Iris pigment epithelial cell (primary cell): ENCODE measurements around the gene MRPL17.

Experiments
- DNase-seq: peaks from one replicate; pipeline ENCODE4 v3.0.0-alpha.2; 2011; ENCODE audit warnings: low read depth

Gene MRPL17

DNA sequence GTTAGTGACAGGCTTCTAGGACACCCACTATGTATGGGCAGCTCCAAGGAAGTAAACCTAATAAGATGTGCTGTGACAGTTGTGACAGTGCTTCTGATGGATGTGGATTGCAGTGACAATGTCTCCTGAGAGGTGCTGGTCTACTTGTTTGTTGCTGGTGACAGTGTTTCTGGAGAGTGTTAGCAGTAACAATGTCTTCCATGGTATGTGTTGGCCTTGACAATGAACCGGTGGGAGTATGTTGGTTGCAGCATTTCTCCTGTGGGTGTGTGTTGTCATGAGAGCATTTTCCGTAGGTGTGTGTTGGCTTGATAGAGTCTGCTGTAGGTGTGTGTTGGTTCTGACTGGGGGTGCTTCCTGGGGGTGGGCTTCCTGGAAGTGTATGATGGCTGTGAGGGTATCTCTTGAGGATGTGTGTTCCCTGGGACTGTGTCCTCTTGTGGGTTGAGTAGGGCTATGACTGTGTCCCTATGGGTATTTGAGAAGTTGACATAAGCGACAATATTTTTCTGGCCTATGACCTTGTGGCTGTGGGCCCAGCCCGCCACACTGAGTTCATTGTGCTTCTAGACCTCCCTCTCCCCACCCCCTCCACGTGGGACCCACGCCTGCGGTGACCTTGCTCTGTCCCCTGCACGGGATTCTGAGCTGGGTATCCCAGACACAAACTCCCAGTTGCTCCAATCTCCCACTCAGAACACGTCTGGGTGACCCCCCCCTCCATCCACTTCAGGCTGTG, 28.7 kb downstream of the MRPL17 start:
- DNase-seq = no peak

DNA sequence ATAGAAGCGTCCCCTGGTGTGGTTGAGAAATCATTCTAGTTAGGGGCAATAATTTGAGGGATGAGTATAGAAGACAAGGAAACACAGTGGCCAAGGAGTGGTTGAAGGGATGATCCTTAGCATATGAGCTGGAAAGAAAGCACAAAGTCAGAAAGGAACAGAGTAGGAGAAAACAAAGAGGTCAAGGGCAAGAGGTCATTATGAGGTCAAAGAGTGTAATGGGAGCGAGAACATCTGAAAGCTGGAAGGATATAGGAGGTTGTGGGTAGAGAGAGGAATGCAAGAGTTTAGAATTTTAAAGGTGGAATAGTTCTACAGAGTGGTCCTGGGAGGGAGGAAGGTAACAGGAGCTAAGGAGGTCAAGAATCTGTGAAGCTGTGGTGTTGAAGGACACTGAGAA, 29.5 kb downstream of the MRPL17 start:
- DNase-seq = no peak

DNA sequence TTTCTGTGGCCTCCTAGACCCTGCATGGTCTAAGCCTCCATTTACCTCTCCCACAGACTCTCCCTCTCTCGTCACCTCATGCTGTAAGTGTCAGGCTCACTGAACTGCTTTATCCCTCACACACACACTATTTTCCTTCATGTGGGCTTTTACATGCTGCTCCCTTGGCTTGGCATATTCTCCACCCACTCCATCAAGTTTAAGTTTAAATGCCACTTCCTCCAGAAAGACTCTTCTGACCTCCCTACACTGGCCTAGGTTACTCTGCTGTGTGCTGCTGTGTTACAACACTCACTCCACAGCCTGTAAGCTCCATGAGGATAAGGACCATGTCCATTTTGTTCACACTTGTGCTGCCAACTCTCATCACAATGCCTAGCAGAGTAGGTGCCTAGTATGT, 30.0 kb downstream of the MRPL17 start:
- no peak for DNase-seq

DNA sequence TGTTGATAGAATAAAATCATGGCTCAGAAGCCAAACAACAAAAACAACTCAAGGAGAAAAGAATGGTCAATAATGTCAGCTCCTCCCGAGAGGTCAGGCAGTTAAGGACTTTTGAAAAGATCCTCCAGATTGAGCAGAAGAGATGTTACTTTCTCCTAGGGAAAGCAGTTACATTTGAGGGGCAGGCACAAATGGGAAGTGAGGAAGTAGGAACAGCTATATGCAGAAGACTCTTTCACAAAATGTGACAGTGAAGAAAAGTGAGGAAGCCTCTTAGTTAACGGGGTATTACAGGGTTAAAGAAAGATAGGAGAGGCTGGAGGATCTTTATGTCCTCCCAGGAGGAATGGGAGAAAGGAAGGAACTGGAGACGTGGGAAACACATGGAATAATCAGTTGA, 31.0 kb downstream of the MRPL17 start:
- no peak for DNase-seq

DNA sequence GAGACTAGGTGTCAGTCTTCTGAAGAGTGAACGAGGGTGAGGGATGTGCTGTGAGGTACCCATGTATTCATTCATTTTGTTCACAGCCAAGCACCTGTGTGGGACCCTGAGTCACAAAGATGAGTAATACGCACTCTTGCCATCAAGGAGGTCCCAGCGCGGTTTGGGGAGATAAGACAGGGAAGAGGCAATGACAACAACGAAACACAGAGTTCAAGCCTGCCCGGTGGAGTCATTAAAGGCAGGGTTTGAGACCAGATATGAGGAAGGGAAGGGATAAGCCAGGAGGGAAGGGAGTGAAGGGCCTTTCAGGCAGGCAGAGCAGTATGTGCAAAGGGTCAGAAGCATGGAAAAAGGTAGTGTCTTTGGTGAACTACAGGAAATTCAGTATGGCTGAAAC, 32.2 kb downstream of the MRPL17 start:
- DNase-seq = peak; percentile 11

DNA sequence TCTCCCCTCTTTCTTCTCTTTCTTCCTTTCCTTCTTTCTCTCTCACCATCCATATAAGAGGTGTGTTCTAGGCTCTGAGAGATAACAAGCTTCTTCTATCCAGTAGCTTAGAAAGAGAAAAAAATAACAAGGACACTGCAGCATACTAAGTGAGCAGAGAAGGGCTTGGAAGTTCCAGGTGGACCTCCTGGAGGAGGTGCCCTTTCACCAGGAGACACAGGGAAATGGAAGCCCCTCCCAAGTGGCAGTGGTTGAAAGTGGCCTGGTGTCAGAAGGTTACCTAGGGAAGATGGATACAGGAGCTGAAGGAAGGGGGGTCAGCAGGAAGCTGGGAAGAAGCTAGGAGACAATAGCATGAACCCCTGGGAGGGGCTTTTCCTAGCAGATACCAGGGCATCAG, 33.0 kb downstream of the MRPL17 start:
- no peak for DNase-seq

DNA sequence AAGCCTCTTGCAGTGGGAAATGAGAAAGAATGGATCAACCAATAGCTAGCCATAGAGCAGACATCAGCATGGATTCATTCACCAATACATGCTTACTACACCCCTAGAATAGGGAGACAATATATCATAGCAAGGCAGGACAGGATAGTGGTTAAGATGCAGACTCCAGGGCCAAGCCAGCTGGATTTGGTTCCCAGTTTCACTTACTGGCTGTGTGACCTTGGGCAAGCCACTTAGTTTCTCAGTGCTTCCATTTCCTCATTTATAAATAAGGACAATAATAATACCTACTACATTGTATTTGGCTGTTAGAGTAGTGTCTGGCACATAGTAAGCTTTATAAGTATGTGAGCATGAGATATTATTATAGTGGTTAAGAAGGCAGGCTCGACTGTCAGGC, 34.6 kb downstream of the MRPL17 start:
- no peak for DNase-seq

DNA sequence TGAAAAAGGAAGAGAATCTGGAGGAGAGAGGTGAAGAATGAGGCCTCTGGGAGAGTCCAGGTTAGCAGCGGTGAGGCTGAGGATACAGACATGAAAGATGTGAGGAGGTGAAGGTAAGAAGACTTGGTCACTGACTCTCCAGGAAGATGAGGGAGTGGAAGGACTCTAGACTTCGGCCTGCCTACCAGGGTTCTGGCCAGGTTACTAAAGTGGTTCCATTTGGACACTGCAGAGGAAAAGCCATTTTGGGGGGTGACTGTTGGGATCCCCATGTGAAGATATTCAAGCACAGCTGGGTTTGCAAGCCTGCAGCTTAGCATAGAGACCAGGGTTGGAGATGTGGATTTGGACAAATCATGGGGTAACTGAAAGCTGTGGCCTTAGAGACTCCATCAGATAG, 35.3 kb downstream of the MRPL17 start:
- DNase-seq = no peak

DNA sequence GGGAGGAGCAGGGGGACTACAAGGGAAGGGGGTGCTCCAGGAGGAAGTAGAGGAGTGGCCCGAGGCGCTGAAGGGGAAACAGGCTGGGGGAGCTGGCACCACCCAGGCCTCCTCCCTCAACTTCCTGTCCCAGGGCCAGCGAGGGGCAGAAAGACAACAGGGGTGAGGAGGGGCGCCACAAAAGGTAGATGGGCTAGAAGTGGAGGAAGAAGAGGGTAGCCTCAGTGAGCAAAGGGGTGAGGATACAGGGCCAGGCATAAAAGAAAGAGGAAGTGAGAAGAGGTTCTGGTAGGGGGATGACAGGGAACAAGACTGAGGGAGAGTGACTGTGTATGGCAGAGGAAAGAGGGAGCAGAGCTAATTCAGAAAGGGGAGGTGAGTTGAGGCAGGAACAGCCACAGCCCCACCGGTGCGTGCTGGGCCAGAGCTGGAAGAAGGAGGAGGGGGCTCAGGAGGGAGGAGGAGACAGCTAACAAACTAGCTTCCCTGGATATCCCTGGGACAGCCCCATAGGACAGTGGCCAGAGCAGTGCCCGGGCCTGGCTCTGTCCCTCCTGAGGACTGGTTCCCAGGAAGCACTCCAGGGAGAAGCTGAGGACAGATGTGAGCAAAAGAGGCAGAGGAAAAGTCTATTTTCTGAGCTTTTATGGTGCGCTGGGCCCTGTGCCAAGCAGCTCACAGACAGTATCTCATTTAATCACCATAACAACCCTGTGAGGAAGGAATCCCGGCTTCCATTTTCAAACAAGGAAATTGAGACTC, 36.0 kb downstream of the MRPL17 start:
- DNase-seq = peak; percentile 43

DNA sequence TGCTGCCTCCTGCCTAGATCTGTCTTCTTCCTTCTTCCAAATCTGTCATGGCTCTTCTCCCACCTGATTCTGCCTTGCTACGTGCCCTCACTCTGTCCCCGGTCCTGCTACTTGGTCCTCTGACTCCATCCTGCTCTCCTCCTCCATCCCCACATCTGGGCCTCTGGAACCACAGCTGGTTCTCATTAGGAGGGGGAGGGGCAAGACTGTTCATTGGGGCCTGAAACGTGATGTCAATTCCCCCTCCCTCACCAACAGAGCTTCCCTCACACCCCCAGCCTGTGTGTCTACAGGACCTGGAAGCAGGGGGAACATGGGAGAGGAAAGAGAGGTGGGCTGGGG, 36.6 kb downstream of the MRPL17 start:
- peak; percentile 15 for DNase-seq

DNA sequence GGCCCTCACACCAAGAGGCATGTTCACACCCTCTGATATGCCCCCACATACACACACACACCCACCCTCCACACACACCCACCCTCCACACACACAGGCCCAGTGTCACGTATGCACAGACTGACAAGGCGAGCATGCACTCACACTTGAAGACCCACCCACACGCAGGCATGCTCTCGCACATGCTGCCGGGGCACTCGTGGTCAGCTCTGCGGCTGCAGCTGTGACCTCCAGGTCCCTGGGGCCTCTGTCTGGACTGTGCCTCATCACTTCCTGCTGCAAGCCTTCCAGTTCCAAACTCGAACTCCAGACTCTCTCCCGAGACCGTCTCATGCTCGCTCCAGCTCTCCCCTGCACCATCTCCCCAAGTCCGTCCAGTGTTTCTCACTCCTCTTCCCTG, 37.1 kb downstream of the MRPL17 start:
- peak; percentile 80 for DNase-seq

DNA sequence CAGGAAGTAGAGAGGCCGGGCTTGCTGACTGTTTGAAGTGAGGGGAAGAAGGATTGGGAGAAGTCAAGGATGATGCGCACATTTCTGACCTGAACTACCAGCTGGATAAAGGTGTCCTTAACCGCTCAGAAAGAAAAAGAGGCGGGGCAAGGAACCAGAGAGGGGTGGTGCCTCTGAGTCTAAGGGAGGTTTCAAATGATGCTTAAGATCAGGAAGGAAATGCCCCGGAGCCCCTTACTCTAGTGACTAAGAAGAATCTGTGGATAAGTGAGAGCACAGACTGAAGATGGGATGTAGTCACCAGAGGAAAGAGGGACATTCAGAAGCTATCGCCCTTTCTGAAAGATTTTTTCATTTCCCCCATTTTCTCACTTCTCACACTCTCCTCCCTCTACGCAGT, 40.2 kb downstream of the MRPL17 start:
- DNase-seq = no peak

DNA sequence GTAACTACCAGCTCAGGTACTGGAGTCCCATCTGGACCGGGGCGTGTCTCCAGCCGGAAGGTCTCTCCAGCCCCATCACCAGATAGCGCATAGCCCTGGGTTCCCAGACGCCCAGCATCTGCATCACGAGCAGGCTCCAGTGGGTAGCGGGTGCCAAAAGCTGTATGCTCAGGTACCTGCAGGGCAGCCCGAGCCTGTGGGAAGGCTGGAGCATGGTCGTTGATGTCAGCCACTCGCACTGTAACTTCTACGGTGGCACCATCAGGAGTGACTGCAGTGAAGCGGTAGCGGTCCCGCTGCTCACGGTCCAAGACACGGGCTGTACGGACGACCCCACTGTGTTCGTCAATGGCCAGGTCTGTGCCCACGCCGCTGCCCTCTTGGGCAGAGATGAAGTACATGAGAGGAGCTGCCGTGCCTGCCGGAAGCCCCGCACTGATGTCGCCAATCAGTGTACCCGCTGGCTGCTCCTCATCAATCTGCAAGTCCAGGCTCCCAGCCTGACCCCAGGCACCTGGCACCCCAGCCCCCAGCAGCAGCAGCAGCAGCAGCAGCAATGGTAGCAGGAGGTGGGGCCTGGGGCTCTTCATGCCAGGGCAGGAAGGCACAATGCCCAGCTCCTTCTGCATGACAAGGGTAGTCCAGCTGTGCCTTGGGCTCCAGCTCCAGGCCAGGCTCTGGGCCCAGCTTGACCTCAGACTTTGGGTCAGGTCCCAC, 42.0 kb downstream of the MRPL17 start:
- DNase-seq = no peak

DNA sequence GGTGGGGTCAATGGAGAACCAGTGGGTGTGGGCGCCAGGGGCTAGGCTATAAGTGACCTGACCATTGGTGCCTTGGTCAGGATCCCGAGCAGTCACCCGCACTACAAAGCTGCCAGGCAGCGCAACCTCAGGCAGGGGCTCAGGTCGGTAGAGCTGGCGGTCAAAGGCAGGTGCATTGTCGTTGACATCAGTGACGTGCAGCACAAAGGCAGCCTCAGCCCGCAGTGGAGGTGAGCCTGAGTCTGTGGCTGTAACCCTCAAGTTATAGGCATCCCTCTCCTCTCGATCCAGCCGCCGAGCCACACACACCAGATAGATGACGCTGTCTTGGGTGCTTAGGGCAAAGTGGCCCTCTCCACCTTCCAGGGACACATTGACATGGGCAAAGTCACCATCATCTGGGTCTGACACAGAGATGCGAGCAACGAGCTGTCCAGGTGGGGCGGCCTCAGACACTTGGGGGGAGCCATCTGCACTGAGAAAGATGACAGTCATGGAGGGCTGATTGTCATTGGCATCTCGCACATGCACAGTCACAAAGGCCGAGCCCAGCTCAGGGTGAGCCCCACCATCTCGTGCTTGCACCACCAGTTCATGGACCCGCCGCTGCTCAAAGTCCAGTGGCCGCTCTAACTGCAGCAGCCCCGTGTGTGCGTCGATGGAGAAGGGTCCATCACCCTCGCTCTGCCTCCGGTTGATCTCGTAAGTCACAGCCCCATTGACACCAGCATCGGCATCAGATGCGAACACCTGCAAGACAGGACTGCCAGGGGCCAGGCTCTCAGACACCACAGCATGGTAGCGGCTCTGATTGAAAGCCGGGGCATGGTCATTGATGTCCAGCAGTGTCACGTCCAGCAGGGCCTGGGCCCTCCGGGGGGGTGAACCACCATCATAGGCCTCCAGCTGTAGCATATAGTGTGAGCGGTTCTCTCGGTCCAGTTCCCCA, 42.8 kb downstream of the MRPL17 start:
- no peak for DNase-seq

DNA sequence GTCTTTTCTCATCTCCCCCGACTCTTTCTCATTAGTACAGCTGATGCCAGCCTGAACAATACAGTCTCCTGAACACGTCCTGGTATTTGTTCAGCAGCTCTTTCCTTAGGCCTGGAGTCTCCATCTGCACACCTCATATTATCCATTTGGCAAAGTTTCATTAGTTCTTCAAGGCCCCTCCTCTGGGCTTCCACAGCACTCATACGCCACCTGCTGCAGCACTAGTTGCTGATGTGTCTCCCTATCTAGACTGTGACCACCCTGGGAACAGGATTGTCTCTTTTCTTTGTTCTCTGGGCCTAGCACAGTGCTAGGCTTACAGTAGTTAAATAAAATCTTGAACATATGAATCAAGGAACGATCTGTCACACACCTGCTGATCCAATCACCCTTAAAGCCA, 44.7 kb downstream of the MRPL17 start:
- DNase-seq = no peak

DNA sequence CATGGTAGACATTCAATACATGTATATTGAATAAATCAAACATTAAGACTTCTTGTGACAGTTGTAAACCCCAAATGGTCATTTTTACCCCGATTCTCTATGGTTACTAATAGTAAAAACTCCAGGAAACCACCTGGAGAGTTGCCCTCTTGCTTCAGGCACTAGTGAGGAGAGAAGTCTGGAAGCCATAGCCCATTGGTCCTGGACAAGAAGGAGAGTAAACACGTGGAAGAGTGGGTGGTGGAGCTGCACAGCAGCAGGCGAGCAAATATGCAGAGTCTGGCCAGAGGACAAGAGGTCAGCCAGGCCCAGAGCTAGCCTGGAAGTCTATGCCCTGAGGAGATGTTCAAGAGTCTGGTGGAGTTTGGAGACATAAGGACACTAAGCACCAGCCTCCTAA, 45.3 kb downstream of the MRPL17 start:
- DNase-seq = peak; percentile 81

DNA sequence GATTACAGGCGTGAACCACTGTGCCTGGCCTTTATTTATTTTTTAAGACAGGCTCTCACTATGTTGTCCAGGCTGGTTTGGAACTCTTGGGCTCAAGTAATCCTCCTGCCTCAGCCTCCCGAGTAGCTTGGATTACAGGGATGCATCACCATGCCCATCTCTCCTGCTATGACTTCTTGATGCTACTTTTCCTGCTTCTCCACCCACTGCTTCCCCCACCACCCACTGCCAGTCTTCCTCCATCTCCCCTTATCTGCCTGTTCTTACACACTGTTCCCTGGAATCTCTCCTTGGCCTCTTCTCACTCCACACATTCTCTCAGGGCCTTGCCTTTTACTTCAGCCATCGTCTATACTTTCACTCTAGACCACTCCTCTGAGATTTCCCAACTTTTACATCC, 46.7 kb downstream of the MRPL17 start:
- DNase-seq = no peak

DNA sequence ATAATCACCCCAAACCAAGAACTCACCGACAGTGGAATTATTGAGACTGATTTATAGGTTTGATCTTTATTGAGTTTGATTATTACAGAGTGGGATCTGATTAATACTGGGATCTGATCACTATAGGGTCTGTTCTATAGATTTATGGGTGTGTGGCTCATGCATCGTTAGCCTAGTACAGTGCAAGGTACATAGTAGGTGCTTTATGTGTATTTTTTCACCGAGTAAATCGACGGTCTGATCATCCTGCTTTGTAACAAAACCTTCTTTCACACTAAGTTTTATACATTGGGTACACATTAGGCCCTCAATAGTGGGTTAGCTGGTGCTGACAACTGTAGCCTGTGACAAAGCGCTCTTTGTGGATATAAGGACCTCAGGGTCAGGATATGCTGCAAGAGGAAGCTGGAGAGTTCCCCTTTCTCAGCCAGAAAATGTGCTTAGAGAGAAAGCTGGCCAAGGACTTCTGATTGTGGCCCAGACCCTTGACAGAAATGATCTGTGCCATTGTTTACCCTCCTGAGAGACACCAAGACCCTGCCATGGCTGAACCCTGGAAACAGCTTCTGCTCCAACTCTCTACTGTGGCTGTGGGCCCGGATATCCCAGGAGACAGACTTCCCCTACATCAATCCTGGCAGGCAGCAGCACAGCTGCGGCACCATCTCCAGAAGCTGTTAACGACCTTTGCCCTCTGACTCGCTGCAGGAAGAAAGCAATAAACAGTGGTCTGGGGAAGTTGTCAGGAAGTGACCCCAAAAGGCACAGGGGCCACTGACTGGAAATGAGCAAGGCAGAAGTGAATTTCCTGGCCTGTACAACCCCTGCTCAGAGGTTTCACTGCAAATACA, 47.8 kb downstream of the MRPL17 start:
- no peak for DNase-seq

DNA sequence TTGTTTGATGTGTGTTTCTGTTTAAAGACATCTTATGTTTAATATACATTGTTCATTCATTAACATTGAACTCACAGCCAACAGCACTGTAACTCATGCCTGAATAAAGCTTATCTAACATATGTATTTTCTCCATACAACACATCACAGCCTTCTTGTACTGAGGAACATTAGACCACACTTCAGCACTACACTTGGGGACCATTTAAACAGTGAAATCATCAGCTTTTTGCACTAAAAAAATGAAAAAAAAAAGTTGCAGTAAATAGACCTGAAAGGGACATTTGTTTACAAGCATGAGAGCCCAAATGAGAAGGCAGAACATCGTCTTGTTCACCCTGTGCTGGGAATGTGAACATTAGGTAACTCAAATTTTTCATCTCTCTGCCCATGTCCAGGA, 48.6 kb downstream of the MRPL17 start:
- DNase-seq = no peak

DNA sequence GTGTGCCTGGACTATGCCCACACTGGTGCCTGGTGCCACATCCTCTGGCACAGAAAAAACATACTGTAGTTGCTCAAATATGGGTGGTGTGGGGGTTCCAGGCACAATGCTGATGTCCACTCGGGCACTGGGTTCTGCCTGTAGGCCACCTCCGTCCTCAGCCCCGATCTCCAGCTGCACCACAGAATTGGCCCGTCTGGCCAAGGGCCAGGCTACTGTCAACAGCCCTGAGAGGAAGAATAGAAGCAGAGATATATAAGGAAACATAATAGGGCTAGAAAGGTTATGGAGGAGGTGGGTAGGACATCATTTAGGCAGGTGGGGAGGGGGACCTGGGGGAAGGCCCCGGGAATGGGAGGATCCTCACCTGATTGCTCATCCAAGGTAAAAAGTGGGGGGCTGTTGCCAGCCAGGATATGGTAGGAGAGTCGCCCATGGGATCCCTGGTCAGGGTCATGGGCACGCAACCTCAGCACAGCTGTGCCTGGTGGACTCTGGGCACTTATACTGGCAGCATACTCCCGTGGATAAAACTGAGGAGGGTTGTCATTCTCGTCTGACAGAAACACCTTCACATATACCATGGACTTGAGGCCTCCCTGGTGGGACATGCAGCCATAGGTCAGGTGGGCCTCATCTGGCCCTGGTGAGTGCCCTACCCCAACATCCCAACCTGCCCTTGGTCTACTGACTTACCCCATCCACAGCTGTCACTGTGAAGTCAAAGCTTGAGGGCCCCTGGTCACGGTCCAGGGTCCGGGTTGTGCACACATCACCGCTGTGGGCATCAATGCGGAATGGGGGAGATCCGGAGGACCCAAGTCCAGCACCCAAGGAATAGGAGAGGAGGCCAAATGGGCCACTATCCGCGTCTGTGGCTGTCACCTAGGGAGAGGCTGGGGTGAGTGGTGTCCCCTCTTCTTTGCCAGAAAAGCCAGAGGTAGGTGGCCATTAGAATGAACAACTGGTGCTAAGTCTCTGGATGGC, 49.4 kb downstream of the MRPL17 start:
- no peak for DNase-seq
